GM19023 (cell line): ENCODE measurements around the gene ZFP82.

ENCODE experiments used
- ATAC-seq: cut with Tn5 transposase; IDR thresholded peaks from one replicate; pipeline ENCODE4 v1.9.1; 2021; ENCODE audit warnings: mild to moderate bottlenecking, moderate library complexity; ENCODE audit not compliant: unreplicated experiment

ZFP82 gene

DNA sequence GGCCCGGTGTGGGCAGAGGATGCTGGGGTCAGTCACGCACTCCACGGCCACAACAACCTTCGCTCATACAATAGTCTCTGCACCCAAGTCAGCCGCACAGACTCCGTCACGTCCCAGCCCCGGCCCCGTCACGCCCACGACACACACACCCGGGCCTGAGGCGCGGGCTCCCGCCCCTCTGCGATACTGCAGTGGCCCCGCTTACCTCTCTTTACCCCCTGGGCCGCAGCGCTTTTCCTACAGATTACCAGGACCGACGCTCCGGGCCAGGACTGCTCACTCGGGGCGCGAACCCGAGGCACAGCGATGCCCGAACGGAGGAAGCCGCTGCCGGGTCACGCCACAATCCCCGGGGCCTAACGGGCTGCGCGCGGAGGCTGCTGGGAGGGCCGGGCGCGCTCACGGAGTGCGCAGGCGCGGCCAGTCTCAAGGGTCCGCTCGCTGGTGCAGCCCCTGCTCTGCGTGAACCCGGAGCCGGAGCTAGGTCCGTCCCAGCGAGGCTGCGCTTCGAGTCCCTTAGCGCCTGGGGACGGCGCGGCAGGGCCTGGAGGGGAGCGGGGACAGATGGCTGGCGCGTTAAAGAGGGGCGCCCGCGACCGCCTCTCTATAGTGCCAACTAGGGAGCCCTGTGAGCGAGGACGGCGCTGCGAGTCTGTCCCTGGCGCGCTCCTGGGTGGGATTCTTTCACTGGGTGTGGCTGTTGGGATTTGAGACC, at the start of gene ZFP82:
Gene ZFP82, minus strand, starts transcription at position 358 of the 715 bp plus-strand sequence. CDS start 8,855 bp downstream, outside the sequence.
- ATAC-seq: peak; percentile 90

DNA sequence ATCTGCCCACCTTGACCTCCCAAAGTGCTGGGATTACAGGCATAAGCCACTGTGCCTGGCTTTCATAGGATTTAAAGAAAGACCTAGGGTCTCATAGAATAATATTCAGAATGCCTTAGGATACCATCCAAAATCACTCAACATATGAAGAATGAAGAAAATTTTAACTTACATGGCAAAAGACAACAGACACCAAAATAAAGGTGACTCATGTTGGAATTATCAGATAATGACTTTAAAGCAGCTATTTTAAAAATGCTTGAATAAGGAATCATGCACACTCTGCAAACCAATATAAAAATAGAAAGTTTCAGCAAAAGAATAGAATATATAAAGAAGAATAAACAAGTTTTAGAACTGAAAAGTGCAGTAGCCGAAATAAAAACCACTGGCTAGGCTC, 41.6 kb upstream of the ZFP82 start:
- no peak for ATAC-seq

DNA sequence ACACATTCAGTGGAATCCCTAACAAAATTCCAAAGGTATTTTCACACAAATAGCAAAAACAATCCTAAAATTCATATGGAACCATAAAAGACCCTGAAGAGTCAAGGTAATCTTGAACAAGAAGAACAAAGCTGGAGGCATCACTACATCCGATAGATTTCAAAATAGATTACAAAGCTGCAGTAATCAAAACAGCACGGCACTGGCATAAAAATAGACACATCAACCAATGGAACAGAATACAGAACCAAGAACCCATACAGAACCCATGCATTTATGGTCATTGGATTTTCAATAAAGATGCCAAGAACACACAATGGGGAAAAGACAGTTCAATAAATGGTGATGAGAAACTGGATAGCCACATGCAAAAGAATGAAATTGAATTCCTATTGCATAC, 38.4 kb upstream of the ZFP82 start:
- no peak for ATAC-seq

DNA sequence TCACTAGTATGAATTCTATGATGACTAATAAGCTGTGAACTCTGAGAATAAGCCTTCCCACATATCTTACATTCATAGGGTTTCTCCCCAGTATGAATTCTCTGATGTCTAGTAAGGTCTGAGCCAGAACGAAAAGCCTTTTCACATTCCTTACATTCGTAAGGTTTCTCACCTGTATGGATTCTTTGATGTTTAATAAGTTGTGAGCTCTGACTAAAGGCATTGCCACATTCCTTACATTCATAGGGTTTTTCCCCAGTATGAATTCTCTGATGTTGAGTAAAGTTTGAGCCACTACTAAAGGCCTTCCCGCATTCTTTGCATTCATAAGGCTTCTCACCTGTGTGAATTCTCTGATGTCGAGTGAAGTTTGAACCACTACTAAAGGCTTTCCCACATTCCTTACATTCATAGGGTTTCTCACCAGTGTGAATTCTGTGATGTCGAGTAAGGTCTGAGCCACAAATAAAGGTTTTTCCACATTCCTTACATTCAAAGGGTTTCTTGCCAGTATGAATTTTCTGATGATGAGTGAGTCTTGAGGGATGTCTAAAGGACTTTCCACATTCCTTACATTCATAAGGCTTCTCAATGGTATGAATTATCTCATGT, 30.7 kb upstream of the ZFP82 start:
- no peak for ATAC-seq

DNA sequence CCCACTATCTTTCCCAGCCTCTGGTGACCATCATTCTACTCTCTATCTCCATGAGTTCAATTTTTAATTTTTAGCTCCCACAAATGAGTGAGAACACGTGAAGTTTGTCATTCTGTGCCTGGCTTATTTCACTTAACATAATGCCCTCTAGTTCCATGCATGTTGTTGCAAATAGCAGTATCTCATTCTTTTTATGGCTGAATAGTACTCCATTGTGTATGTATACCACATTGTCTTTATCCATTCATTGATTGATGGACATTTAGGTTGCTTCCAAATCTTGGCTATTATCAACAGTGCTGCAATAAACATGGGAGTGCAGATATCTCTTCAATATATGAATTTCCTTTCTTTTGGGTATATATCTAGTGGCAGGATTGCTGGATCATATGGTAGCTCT, 22.9 kb upstream of the ZFP82 start:
- no peak for ATAC-seq

DNA sequence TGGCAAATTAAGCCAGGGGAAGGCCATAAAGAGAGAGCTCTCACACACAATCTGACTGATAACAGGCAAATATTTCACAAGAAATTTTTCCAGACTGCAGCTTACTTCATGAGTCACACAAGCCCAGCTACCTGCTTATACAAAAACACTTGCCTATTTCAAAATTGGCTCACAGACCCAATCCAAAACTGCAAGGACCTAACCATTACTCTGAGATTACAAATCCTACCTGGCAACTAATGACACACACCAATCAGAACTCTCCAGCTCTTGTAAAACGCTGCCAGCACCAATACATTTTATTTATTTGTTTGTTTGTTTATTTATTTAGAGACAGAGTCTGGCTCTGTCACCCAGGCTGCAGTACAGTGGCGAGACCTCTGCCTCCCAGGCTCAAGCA, 18.1 kb upstream of the ZFP82 start:
- no peak for ATAC-seq

DNA sequence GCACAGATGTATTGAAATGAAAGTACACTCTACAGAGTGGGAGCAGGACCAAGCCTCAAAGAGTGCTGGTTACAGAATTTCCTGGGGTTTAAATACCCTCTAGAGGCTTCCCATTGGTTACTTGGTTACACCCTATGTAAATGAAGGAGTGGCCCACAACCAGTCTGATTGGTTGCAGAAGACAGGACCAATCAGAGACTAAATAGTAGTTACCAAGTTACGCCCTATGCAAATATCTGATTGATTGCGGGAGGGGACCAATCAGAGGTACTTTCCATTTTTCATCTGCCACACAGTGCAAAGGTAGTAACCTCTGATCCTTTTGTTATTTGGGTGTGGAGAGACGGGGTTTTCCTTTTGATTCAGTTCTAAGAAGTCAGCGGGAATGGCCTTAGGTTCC, 5.5 kb upstream of the ZFP82 start:
- ATAC-seq: no peak

DNA sequence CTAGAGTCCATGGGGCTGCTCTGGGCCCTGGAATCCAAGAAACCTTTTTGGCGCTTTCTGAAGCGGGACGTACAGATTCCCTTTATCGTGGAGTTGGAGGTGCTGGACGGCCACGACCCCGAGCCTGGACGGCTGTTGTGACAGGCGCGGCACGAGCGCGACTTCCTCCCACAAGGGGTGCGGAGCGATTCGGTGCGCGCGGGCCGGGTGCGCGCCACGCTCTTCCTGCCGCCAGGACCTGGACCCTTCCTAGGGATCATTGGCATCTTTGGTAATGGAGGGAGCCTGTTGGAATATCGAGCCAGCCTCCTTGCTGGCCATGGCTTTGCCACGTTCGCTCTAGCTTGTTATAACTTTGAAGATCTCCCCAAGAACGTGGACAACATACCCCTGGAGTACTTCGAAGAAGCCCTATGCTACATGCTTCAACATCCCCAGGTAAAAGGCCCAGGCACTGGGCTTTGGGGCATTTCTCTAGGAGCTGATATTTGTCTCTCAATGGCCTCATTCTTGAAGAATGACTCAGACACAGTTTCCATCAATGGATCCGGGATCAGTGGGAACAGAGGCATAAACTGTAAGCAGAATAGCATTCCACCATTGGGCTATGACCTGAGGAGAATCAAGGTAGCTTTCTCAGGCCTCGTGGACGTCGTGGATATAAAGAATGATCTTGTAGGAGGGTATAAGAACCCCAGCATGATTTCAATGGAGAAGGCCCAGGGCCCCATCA, 3.5 kb upstream of the ZFP82 start:
- ATAC-seq: no peak

DNA sequence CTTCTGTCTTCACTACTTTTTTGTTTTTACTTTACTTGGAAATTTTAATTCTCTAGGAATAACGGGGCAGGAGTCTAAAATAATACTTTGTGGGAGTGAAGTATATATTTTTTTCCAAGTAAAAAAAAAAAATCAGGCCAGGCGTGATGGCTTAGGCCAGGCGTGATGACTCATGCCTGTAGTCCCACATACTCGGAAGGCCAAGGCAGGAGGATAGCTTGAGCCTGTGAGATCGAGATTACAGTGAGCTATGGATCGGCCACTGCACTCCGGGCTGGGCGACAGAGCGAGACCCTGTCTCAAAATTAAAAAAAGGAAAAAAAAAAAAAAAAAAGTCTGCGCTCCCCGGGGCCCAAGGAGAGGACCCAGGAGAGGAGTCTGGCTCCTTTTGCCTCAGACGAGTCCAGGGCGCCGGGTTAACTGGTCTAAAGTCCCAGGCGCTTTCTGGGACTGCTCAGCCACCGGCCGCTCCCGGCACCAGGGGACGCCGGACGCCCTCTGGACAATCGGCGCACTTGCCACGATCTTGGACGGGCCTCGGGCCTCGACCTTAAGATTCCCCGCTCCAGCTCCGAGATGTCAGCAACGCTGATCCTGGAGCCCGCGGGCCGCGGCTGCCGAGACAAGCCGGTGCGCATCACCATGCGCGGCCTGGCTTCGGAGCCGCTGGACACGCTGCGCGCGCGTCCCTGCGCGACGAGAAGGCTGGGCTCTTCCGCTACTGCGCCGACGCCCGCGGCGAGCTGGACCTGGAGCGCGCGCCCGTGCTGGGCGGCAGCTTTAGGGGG, 2.7 kb upstream of the ZFP82 start:
- no peak for ATAC-seq

DNA sequence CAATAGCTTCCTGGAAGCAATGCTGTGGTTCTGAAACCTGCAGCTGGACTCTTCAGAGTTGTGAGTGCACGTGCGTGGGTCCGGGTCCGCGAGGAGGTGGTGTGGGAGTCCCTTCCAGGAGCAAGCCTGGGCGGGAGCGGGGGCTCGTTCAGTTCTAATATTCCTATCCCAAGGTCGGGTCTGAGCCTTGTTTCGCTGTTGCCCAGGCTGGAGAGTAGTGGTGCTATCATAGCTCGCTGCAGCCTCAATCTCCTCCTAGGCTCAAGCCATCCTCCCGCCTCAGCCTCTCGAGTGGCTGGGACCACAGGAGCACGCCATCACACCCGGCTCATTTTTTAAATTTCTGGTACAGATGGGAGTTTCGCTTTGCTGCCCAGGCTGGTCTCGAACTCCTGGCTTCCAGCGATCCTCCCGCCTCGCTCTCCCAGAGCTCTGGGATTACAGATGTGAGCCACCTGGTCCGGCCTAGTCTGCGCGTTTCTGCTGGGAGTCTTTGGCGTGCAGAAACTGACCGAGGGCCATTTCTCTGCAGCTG, 625 bp downstream of the ZFP82 start:
- ATAC-seq: no peak

DNA sequence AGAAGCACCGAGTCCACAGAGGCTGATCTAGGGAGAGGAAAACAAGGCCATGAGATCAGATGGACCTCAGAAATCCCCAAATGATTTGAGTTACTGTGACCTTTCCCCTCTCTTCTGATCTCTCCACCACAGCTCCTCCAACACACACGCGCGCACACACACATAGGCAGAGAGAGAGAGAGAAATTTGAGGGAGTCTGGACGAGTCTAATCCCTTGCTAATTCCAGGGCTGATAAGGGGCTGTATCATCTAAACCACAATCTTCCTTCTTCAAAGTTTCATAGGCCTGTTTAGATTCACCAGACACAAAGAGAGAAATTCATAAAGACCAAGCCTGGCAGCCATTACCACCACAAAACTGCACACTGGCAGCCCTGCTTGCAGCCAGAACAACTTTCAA, 8.6 kb downstream of the ZFP82 start:
- no peak for ATAC-seq

DNA sequence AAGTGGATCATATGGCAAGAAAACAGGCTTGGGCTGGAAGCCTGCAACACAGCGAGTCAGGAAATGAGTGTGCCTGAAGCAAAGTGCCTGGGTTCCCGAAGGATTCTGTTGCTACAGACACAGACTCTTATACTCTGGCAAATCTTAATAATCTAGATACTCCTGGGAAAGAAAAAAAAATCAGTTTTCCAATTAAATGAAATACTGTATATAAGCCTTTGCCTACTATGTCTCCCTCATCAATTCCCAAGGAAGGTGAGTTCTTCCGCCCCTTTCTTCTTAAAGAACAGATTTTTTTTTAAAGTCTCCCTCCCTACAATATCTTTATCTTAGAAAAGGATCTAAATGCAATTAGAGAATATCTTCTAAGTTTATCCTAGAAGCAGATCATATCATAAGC, 10.3 kb downstream of the ZFP82 start:
- no peak for ATAC-seq

DNA sequence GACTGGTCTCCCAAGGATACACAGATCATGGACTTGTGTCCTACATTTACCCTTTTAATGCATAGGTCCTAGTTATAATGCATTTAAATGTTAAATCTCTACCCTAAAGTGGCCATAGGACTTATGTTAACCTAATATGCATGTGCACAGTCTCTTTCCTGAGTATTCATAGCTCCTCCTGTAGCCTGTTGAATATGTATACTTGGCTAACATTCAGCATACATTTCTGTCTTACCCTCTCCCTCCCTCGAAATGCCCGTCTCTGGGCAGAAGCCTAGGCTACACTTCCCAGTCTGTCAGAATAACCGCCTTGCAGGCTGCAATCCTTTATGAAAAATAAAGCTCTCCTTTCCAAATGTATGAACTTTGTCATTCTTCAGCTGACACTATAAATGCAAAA, 13.9 kb downstream of the ZFP82 start:
- ATAC-seq: no peak

DNA sequence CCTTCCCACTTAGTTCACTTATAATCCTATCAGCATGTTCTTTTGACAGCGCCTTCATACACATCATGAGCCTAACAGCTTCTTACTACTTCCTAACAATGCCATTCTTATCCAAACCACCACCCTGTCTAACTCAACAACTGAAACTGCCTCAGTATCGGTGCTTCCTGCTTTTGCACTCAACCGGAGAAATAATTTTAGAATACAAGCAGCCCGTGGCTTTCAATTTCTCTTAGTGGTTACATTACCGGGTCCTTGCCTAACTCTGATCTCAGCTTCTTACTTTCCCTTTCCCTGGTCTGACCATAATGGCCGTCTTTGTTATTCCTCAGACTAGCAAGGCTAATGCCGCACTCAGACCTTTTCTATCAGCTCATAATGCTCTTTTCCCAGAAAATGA, 17.0 kb downstream of the ZFP82 start:
- ATAC-seq: no peak

DNA sequence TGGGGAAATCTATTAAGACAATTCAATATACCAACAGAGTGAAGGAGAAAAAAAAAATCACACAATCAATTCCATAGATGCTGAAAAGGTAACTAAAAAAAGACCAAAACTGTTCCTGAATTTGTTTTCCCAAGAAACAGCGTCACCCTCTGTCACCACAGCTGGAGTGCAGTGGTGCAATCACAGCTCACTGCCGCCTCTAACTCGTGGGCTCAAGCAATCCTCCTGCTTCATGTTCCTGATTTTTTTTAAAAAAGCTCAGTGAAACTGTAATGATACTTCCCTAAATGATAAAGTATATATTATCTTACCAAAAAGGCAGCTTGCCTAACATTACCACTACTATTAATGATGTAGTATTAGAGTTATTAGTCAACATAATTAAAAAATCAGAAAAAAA, 19.9 kb downstream of the ZFP82 start:
- no peak for ATAC-seq

DNA sequence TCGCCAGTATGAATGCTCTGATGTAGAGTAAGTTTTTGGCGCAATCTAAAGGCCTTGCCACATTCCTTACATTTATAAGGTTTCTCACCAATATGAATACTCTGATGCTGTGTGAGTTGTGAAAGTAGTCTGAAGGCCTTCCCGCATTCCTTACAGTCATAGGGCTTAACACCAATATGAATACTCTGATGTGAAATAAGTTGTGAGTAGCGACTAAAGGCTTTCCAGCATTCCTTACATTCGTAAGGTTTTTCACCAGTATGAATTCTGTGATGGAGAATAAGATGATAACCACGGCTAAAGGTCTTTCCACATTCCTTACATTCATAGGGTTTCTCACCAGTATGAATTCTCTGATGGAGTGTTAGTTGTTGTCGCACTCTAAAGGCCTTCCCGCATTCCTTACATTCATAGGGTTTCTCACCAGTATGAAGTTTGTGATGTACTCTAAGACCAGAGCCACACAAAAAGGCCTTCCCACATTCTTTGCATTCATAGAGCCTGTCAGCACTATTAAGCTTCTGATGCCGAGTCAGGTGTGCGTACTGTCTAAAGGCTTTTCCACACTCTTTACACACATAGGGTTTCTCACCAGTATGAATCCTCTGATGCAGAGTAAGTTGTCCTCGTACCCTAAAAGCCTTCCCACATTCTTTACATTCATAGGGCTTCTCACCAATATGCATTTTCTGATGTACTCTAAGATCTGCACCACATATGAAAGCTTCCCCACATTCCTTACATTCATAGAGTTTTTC, 25.3 kb downstream of the ZFP82 start:
- ATAC-seq: no peak

DNA sequence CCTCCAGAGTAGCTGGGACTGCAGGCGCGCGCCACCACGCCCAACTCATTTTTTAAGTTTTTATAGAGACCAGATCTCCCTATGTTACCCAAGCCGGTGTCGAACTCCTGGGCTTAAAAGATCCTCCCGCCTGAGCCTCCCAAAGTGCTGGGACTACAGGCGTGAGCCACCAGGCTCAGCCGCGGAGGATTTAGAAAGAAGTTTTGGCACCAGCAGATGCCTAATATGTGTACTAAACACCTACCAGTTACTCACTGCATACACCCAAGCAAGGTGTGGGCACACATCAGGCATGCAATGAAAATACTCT, 39.0 kb downstream of the ZFP82 start:
- ATAC-seq: no peak

DNA sequence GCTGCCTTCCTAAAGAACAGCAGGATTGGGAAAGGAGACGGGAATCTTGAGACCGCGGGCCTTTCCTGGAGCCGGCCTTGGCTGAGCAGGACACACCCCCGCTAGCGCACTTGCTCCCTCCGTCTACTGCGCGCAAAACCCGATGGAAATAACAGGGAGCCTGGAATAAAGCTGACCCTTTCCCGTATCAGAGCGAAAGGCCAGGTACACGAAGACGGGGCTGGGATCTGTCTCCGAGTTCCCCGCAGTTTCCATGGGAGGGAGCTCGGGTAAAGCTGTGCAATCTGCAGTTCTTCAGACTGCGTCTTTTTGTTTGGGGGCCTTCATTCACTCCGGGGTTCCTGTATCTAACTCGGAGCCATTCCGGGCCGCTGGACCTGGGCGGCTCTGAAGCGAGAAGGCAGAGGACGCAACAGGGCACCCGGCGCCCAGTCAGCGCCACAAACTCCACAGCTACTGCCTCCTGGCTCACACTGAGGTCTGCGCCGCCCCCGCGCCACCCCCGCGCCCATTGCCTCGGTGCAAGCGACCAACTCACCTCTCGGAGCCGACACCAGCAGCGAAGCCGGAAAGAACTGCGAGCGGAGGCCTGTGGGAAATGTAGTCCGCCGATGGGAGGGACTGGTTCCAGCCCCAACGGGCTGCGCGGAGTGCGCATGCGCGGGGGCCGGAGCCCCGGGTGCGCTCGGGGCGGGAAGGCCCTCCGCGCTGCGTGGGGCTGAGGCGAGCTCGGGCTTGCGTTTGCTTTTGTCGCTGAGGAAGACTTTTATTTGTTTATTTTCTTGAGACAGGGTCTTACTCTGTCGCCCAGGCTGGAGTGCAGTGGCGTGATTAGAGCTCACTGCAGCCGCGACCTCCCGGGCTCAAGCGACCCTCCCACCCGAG, 39.6 kb downstream of the ZFP82 start, which contains the start of gene ZFP14:
Gene ZFP14, minus strand, starts transcription at position 577 of the 885 bp plus-strand sequence. CDS start 11,309 bp downstream, outside the sequence.
- peak; percentile 96 for ATAC-seq

DNA sequence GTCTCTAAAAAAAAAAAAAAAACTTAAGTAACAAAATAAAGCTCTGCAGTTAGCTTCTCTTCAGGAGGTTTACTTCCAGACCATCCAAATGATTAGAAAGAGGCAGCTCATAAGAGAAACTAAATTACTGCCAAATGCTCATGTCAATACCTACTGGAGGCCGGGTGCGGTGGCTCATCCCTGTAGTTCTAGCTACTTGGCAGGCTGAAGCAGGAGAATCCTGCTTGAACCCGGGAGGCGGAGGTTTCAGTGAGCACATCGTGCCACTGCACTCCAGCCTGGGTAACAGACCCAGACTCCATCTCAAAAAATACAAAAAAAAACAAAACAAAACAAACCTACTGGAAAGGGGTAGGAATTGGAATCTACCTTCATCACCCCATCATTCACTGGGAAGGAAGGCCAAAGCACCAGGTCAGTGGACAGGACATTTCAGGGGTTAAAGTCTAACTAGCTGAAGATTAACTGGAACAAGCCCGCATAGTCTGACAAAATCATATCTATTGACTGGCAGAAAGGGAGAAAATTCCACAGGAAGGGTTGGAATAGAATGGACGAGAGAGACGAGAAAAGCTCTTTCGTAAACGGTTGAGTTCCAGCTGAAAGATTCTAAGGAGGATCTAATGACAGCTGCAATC, 40.8 kb downstream of the ZFP82 start:
- ATAC-seq: no peak
